NCI-H1436 treated with DMSO at 0.1 percent for 48 hours (cell line): ENCODE data around the gene LRRC53.

Source experiments
- DNase-seq: peaks from one replicate; lab custom pipeline; 2025; lab: John Stamatoyannopoulos, UW

LRRC53 gene

GRCh38 chr1:74502858-74503257 lies 9.6 kb downstream of the LRRC53 start:
- DNase-seq: no peak

GRCh38 chr1:74502432-74502831 lies 10.0 kb downstream of the LRRC53 start:
- no peak for DNase-seq

GRCh38 chr1:74498901-74499300 lies 13.5 kb downstream of the LRRC53 start:
- no peak for DNase-seq

GRCh38 chr1:74496669-74497068 lies 15.7 kb downstream of the LRRC53 start:
- no peak for DNase-seq

- DNase-seq: no peak
Measured at GRCh38 chr1:74486036-74486435, 26.4 kb downstream of the LRRC53 start.

GRCh38 chr1:74485622-74486021 lies 26.8 kb downstream of the LRRC53 start:
- DNase-seq: no peak

GRCh38 chr1:74481607-74482006 lies 30.8 kb downstream of the LRRC53 start:
- no peak for DNase-seq

- no peak for DNase-seq
Measured at GRCh38 chr1:74480068-74480467, 32.3 kb downstream of the LRRC53 start.

- DNase-seq: no peak
Measured at GRCh38 chr1:74478979-74479378, 33.4 kb downstream of the LRRC53 start.

- DNase-seq: no peak
Measured at GRCh38 chr1:74474585-74474984, 37.8 kb downstream of the LRRC53 start.

- DNase-seq: no peak
Measured at GRCh38 chr1:74471470-74471869, 40.9 kb downstream of the LRRC53 start.

- DNase-seq: no peak
Measured at GRCh38 chr1:74470936-74471335, 41.5 kb downstream of the LRRC53 start.

GRCh38 chr1:74470251-74470650 lies 42.2 kb downstream of the LRRC53 start:
- DNase-seq: no peak

- peak; percentile 13 for DNase-seq
Measured at GRCh38 chr1:74468982-74469603, 43.3 kb downstream of the LRRC53 start.

- DNase-seq: no peak
Measured at GRCh38 chr1:74467786-74468377, 44.5 kb downstream of the LRRC53 start.

GRCh38 chr1:74465193-74465681 lies 47.2 kb downstream of the LRRC53 start:
- DNase-seq: no peak

GRCh38 chr1:74464037-74464436 lies 48.4 kb downstream of the LRRC53 start:
- DNase-seq: no peak

GRCh38 chr1:74463333-74463988 lies 49.0 kb downstream of the LRRC53 start:
- DNase-seq: no peak

GRCh38 chr1:74457253-74457652 lies 55.2 kb downstream of the LRRC53 start:
- no peak for DNase-seq

GRCh38 chr1:74455390-74455789 lies 57.0 kb downstream of the LRRC53 start:
- DNase-seq: no peak

GRCh38 chr1:74453277-74453676 lies 59.1 kb downstream of the LRRC53 start:
- DNase-seq: no peak

GRCh38 chr1:74452035-74452434 lies 60.4 kb downstream of the LRRC53 start:
- DNase-seq: no peak

GRCh38 chr1:74437035-74437434 lies 75.4 kb downstream of the LRRC53 start:
- no peak for DNase-seq
